Stimulated activated CD8-positive, alpha-beta memory T cell treated with anti-CD3 and anti-CD28 coated beads, Interleukin-15, amount 100 ng/mL, for 48 hours (primary cell): ENCODE measurements around the gene CRYGN.

Experiments used
- DNase-seq, 2 donors: peaks; one replicate each; pipeline ENCODE4 v3.0.0-alpha.2; 2020; ENCODE audit warnings: low read depth in 2 of 2

Gene CRYGN, protein sequence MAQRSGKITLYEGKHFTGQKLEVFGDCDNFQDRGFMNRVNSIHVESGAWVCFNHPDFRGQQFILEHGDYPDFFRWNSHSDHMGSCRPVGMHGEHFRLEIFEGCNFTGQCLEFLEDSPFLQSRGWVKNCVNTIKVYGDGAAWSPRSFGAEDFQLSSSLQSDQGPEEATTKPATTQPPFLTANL

DNA sequence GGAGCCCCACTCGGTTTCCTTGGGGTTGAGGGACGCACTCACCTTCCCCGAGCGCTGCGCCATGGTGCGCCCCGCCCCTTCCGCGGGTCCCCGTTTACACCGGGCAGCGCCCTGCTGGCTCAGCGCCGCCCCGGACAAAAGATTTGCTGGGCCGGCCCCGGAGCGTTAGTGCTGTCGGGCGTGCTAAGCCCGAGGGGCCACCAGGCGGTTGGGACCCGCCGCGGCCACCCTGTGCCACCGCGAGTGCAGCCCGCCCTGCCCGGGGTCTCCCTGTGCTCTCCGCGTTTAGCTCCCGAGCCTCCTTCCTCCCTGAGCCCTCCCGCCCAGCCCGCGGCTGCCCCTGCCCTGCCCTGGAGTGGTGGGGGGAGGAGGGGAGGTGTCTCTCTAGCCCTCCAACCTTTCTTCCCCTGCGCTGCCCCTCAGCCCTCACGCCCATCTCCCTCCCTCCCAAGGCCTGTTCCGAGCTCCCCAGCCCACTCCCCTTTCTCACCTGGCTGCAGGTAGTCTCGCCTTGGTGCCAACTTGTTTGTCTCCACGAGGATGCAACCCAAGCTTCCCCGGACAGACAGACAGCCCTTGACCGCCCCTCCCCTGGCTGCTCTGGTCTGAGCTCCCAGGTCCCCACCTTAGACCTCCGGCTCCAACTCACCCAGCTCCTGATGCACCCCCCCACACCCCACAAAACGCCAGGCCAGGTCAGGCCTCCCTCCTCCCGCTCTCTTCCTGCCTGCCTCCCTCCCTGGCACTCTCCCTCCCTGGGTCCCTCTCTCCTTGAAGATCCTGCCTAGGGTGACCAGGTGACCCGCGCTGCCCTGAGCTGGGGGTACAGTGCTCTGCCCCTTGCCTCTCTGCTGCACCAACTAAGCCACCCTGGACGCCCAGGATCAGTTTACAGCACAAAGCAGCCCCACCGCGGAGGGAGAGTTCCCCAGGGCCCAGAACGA lies at the start of gene CRYGN:
Gene CRYGN (minus strand): TSS at position 287 of the 944 bp plus-strand sequence. CDS start 224 bp downstream, at position 63.
- DNase-seq, result no peak

DNA sequence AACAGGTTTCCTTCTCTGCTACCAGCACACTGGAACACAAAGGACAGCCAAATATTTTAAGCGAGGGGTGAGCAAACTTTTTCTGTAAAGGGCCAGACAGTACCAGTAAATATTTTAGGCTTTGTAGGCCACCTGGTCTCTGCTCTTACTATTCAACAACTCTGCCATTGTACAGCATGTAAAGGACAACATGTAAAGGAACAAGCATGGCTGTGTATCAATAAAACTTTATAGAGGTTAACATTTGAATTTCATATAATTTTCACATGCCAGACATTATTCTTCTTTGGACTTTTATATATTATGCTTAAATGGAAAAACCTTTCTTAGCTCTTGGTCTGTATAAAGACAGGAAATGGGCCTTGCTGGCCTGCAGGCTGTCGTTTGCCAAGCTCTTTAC lies 49.6 kb upstream of the CRYGN start:
- DNase-seq, result no peak

GRCh38 chr7:151488096-151488495 lies 48.2 kb upstream of the CRYGN start:
- no peak for DNase-seq

- no peak for DNase-seq
These were observed 47.3 kb upstream of the CRYGN start for GRCh38 chr7:151487228-151487627.

GRCh38 chr7:151486074-151486473 lies 46.1 kb upstream of the CRYGN start:
- DNase-seq, result no peak

DNA sequence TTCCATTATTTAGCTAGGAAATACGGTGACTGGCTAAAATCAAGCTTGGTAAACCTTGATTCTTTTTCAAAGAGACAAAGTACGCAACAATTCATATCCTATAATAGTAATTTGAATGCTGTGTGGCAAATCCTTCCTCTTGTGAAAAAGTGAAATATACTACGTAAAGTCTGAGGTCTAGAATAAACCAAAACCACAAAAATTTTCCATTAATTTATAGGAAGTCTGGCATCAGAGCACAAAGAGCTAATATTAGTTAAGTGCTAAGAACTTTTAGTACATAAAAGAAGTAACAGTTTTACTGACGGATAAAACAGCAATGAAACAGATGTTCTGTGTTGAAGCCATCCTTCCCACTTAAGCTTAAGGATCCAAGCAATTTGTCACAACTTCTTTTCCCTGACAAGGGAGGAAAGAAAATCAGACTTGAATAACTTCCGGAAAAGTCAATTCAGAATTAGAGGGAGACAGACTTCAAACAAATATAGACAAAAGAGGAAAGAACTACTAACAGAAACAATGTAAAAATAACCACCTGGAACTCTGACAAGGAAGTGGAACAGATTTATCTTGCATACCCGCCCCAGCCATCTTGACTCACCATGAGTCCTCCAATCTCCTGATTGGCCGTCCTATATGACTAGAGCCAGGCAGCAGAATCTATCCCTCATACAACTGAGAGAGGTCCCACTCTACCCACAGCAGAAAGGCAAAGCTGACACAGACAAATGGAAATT lies 45.2 kb upstream of the CRYGN start:
- peak in 1 of 2 donors; percentile 24 for DNase-seq

- no peak for DNase-seq
These were observed 43.7 kb upstream of the CRYGN start for GRCh38 chr7:151483711-151483983.

DNA sequence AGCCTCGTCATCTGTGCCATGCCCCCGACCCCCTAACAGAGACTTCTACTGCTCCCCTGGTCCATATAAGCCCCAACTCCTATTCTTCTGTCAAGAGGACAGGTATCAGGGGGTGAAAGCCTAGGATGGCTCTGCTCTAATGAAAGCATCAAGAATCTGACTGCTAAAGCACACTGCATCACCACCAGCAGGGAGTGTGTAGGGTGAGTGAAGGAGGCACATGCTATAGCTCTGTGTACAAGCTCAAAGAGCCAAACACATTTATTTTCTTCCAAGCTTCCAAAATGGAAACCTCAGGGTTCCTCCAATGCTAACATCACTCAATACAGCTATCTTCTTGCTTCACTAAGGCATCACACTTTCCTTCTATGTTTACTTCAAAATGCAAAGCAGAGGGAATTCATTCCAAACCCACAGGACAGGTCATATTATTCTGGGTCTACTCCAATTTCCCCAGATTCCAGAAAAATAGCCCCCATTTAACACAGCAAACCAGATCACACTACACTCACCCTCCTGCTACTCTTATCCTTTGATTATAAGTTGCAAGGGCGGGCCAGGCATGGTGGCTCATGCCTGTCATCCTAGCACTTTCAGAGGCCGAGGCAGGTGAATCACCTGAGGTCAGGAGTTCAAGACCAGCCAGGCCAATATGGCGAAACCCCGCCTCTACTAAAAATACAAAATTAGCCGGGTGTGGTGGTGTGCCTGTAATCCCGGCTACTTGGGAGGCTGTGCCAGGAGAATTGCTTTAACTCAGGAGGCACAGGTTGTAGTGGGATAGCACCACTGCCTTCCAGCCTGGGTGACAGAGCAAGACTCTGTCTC lies 43.2 kb upstream of the CRYGN start:
- no peak for DNase-seq

DNA sequence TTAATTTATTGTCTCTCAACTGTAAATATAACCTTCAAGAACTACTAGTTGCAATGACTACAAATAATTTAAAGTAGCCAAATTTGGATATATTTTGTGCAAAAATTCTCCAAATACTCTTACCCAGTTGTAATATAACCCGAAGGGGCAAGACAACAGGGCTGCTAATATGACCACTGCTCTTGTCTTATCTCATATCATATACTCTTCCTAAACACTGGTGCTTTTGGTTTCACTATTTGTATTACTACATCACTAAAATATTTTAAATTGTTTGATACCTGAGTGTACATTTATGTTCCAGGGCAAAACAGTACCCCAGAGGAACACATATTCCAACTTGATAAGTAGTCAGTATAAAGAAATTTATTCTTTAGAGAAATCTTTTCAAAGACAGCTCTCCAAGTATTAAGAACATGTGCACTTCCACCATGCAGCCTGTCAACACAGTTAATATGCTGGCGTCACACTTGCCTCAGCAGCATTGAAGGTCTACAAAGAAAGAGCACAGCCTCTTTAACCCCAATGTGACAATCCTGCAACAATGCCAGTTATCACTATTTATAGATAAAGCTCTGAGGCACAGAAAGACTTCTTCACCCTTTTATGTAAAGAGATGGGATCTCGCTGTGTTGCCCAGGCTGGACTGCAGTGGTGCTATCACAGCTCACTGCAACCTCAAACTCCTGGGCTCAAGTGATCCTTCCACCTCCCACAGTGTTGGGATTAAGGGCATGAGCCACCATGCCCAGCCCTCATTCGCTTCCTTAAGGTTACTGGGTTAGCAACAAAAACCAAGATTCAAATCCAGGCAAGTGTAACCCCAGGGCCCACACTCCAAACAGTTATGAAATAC lies 41.9 kb upstream of the CRYGN start:
- no peak for DNase-seq

- DNase-seq, result no peak
These were observed 37.9 kb upstream of the CRYGN start for GRCh38 chr7:151477867-151478266.

- no peak for DNase-seq
These were observed 32.9 kb upstream of the CRYGN start for GRCh38 chr7:151472644-151473380.

DNA sequence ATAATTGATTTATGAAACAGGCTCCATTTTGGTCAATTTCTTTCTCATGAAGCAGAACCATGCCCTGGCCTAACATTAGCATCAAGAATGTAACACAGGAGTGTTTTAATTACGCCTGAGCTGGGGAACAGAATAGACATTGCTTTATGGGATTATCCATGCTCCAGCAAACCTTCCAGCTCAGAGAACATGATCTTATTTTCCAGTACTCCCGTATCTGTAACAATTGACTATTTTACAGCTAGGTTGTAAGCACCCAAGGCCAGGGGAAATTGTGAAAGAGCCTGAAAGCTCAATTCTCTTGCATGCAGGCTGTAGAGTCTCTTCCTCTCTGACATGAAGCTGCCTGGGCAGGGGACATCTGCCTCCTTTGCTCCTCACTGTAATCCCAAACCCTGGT lies 30.8 kb upstream of the CRYGN start:
- no peak for DNase-seq

DNA sequence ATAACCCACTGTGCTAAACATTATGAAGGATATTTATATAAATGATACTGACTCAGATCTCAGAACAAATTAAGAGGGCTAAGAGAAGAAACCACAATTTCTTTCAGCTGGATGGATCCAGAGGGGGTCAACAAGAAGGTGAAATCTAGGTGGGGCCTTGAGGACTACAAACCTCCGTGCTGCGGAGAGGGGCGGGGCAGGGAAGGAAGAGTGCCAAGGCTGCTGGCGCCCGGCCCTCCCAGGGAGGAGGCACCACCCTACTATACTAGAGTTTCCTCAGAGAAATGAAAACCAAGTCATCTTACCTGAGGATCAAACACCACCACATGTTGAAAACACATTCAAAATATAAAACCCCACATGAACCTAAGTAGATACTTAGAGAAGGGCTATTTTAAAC lies 29.3 kb upstream of the CRYGN start:
- no peak for DNase-seq

GRCh38 chr7:151468217-151469018 lies 28.5 kb upstream of the CRYGN start:
- no peak for DNase-seq

- DNase-seq, result no peak
These were observed 25.2 kb upstream of the CRYGN start for GRCh38 chr7:151465169-151465568.

DNA sequence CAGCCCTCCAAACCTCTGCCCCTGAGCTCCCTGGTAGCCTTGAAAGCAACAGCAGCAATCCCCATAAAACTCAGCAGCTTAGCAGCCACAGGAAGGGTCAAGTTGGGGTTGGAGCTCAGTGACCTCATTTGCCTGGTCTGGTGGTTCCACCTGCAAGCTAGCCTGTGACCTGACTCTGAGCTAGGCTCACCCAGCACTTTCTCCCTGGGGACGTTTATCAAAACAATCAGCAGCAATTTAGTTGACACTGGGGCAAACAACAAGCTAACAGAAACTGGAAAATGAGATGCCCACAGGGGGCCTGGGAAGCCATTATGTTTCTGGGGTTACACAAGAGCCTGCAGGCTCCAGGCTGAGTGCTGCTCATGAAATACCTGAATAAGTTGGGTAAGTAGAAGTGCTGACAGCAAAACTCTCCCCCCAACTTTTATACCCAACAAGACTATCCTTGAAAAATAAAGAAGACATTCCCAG lies 22.4 kb upstream of the CRYGN start:
- DNase-seq, result no peak

GRCh38 chr7:151461942-151462230 lies 21.9 kb upstream of the CRYGN start:
- DNase-seq, result no peak

DNA sequence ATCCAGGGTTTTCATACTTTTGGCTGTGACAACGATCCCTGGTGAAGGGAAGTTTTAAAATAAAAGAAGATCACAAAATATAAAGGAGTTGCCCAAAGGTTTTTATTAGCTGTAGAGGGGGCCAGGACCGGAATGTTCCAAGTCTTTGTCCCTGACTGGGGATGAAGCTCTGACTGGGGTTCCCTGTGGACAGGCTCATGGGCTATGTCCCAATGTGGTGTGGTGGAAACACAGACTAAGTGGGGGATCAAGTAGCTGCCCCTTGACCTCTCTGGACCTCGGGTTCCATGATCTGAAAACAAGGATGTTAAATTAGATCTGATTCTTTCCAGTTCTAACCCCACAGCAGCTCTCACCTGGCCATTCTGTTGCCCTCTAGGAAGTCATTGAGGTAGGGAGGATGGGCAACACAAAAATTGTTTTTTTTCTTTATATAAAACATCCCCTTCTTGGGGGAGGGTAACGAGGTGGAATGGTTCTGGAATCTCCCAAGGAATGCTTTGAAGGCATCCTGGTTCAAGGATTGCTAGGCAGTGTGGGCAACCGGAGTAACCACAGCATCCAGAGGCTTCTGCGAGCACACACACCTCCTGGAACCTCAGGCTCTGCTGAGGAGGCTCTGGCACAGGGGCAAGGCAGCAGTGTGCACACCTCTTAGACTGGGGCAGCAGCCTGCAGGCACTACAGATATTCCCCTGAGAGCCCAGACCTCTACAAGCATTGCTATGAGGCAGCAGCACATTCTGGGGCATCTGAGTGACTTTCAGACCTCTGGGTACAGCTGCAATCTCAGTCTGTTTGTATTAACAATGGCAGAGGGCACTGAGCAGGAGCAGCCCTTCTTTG lies 21.4 kb upstream of the CRYGN start:
- no peak for DNase-seq

DNA sequence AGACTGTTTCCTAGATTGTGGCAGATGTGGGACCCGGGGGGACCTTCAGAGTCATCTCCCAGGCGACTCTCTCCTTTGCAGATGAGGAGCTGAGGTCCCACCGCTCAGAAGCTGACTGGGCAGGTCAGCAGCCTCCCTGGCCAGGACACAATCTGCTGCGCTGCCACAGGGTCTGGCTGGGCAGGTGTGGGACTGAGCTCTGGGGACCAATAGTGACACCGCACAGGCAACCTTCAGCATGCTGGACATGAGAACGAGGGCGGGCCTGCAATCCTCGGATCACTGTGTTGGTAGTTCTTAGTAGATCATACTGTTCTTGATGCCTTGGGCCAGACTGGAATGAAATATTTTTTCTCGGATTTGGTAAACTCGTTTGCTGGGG lies 20.5 kb upstream of the CRYGN start:
- no peak for DNase-seq
